Measurements from ENCODE around the gene USP32.
"Not testable (repeated sequence)": the region's sequence is repeated elsewhere in the genome, so short reads cannot be mapped to it uniquely, and the experiment has no call there.

Gene USP32

GRCh38 chr17:60348616-60349015 is 43.3 kb downstream of the USP32 start:
- Histone ChIP-seq H3K27ac (ENCODE audit: low read depth, low read length, poor library complexity, severe bottlenecking) (no peak overlapping the region), H3K36me3 (ENCODE audit: insufficient read depth, low read length) (no peaks in the 10 kb centered on the region), H3K9me2 (ENCODE audit: low read depth, low read length) (no peaks in the 10 kb centered on the region), H3F3A (ENCODE audit: insufficient read depth, low read length) (no peaks in the 10 kb centered on the region), H3K27me3 (ENCODE audit: insufficient read depth, low read length) (no peaks in the 10 kb centered on the region), H3K9ac (ENCODE audit: low read length) (no peak overlapping the region), H3K4me3 (ENCODE audit: low read depth, low read length, poor library complexity, severe bottlenecking) (no peak overlapping the region), H3K79me2 (ENCODE audit: insufficient read depth, low read length) (no peaks in the 10 kb centered on the region), H3K4me1 (ENCODE audit: insufficient read depth, low read length, severe bottlenecking) (peaks cover 11% of the 10 kb centered on the region), H2AFZ (ENCODE audit: low read length) (no peak overlapping the region), H3K4me2 (ENCODE audit: low read length) (no peak overlapping the region), H3K9me3 (ENCODE audit: low read length) (no peaks in the 10 kb centered on the region), H4K20me1 (ENCODE audit: insufficient read depth, low read length) (no peaks in the 10 kb centered on the region)
- TF ChIP-seq EZH2 (IDR thresholded peaks at IDR 0.05; ENCODE audit: borderline replicate concordance, low read length): no peak
- TF ChIP-seq, protein P1, sequence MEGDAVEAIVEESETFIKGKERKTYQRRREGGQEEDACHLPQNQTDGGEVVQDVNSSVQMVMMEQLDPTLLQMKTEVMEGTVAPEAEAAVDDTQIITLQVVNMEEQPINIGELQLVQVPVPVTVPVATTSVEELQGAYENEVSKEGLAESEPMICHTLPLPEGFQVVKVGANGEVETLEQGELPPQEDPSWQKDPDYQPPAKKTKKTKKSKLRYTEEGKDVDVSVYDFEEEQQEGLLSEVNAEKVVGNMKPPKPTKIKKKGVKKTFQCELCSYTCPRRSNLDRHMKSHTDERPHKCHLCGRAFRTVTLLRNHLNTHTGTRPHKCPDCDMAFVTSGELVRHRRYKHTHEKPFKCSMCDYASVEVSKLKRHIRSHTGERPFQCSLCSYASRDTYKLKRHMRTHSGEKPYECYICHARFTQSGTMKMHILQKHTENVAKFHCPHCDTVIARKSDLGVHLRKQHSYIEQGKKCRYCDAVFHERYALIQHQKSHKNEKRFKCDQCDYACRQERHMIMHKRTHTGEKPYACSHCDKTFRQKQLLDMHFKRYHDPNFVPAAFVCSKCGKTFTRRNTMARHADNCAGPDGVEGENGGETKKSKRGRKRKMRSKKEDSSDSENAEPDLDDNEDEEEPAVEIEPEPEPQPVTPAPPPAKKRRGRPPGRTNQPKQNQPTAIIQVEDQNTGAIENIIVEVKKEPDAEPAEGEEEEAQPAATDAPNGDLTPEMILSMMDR (IDR thresholded peaks at IDR 0.05; ENCODE audit: low read length): no peak

- H3K9me2 ChIP-seq (ENCODE audit: low read depth, low read length): no peaks in the 10 kb centered on the region
- no peaks in the 10 kb centered on the region for H4K20me1 ChIP-seq (ENCODE audit: insufficient read depth, low read length)
- no peaks in the 10 kb centered on the region for H3F3A ChIP-seq (ENCODE audit: insufficient read depth, low read length)
- TF ChIP-seq, protein P1 (IDR thresholded peaks at IDR 0.05; ENCODE audit: low read length): no peak
- no peak for TF ChIP-seq EZH2 (IDR thresholded peaks at IDR 0.05; ENCODE audit: borderline replicate concordance, low read length)
- H2AFZ ChIP-seq (ENCODE audit: low read length): no peak overlapping the region
- no peaks in the 10 kb centered on the region for H3K9me3 ChIP-seq (ENCODE audit: low read length)
- no peak overlapping the region for H3K4me3 ChIP-seq (ENCODE audit: low read depth, low read length, poor library complexity, severe bottlenecking)
- H3K27me3 ChIP-seq (ENCODE audit: insufficient read depth, low read length): no peaks in the 10 kb centered on the region
- H3K27ac ChIP-seq (ENCODE audit: low read depth, low read length, poor library complexity, severe bottlenecking): no peak overlapping the region
- no peaks in the 10 kb centered on the region for H3K79me2 ChIP-seq (ENCODE audit: insufficient read depth, low read length)
- no peak overlapping the region for H3K4me2 ChIP-seq (ENCODE audit: low read length)
- no peak overlapping the region for H3K9ac ChIP-seq (ENCODE audit: low read length)
- no peaks in the 10 kb centered on the region for H3K4me1 ChIP-seq (ENCODE audit: insufficient read depth, low read length, severe bottlenecking)
- peaks cover 14% of the 10 kb centered on the region for H3K36me3 ChIP-seq (ENCODE audit: insufficient read depth, low read length)
Measured at GRCh38 chr17:60345233-60345632, 46.7 kb downstream of the USP32 start.

DNA sequence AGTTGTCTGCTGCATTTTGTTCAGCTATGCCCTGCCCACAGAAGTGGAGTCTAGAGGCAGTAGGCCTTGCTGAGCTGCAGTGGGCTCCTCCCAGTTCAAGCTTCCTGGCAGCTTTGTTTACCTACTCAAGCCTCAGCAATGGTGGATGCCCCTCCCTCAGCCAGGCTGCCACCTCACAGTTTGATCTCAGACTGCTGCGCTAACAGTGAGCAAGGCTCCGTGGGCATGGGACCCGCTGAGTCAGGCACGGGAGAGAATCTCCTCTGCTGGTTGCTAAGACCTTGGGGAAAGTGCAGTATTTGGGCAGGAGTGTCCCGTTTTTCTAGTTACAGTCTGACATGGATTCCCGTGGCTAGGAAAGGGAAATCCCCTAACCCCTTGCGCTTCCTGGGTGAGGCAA is 49.4 kb downstream of the USP32 start:
- not testable (repeated sequence) for H4K20me1 ChIP-seq (ENCODE audit: insufficient read depth, low read length); H3K27ac ChIP-seq (ENCODE audit: low read depth, low read length, poor library complexity, severe bottlenecking); H3K79me2 ChIP-seq (ENCODE audit: insufficient read depth, low read length); H3K4me3 ChIP-seq (ENCODE audit: low read depth, low read length, poor library complexity, severe bottlenecking); H3K9me3 ChIP-seq (ENCODE audit: low read length); H3F3A ChIP-seq (ENCODE audit: insufficient read depth, low read length); H3K9me2 ChIP-seq (ENCODE audit: low read depth, low read length); H3K4me1 ChIP-seq (ENCODE audit: insufficient read depth, low read length, severe bottlenecking); H3K27me3 ChIP-seq (ENCODE audit: insufficient read depth, low read length); H3K4me2 ChIP-seq (ENCODE audit: low read length); H2AFZ ChIP-seq (ENCODE audit: low read length); H3K9ac ChIP-seq (ENCODE audit: low read length)
- peaks cover 18% of the 10 kb centered on the region for H3K36me3 ChIP-seq (ENCODE audit: insufficient read depth, low read length)

DNA sequence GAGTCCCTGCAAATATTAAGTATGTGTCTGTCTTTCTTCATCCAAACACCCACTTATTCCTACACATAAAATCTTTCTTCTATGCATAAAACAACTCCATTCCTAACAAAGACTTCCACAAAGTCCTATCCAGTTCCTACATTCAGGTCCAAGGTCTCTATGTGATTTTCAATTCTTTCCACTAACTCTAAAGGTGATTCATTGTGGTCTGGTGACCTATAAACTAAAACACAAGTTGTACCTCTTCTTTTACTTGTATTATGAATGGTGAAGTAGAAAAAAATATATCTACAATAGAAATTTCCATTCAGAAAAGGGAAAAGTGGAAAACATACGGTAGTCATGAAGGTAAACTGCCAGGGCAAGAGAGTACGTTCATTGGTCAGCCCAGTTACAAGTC is 56.6 kb downstream of the USP32 start:
- no peaks in the 10 kb centered on the region for H3K79me2 ChIP-seq (ENCODE audit: insufficient read depth, low read length)
- H3K27me3 ChIP-seq (ENCODE audit: insufficient read depth, low read length): no peaks in the 10 kb centered on the region
- H3K9me3 ChIP-seq (ENCODE audit: low read length): no peaks in the 10 kb centered on the region
- no peaks in the 10 kb centered on the region for H3K4me1 ChIP-seq (ENCODE audit: insufficient read depth, low read length, severe bottlenecking)
- no peaks in the 10 kb centered on the region for H4K20me1 ChIP-seq (ENCODE audit: insufficient read depth, low read length)
- H3K9ac ChIP-seq (ENCODE audit: low read length): no peak overlapping the region
- H3F3A ChIP-seq (ENCODE audit: insufficient read depth, low read length): no peaks in the 10 kb centered on the region
- TF ChIP-seq EZH2 (IDR thresholded peaks at IDR 0.05; ENCODE audit: borderline replicate concordance, low read length): no peak
- TF ChIP-seq, protein P1 (IDR thresholded peaks at IDR 0.05; ENCODE audit: low read length): no peak
- H3K4me2 ChIP-seq (ENCODE audit: low read length): no peak overlapping the region
- H3K36me3 ChIP-seq (ENCODE audit: insufficient read depth, low read length): peaks cover 6% of the 10 kb centered on the region; the same call in 1 of the 2 replicates
- no peak overlapping the region for H3K4me3 ChIP-seq (ENCODE audit: low read depth, low read length, poor library complexity, severe bottlenecking)
- H2AFZ ChIP-seq (ENCODE audit: low read length): no peak overlapping the region
- no peaks in the 10 kb centered on the region for H3K9me2 ChIP-seq (ENCODE audit: low read depth, low read length)
- H3K27ac ChIP-seq (ENCODE audit: low read depth, low read length, poor library complexity, severe bottlenecking): no peak overlapping the region

Measured in OCI-LY1 (cell line).